Measurements from ENCODE around the gene TUBGCP3.

TUBGCP3 gene

GRCh38 chr13:112450904-112451240 is 137.1 kb downstream of the TUBGCP3 start:
- peak; percentile 91 for DNase-seq

DNA sequence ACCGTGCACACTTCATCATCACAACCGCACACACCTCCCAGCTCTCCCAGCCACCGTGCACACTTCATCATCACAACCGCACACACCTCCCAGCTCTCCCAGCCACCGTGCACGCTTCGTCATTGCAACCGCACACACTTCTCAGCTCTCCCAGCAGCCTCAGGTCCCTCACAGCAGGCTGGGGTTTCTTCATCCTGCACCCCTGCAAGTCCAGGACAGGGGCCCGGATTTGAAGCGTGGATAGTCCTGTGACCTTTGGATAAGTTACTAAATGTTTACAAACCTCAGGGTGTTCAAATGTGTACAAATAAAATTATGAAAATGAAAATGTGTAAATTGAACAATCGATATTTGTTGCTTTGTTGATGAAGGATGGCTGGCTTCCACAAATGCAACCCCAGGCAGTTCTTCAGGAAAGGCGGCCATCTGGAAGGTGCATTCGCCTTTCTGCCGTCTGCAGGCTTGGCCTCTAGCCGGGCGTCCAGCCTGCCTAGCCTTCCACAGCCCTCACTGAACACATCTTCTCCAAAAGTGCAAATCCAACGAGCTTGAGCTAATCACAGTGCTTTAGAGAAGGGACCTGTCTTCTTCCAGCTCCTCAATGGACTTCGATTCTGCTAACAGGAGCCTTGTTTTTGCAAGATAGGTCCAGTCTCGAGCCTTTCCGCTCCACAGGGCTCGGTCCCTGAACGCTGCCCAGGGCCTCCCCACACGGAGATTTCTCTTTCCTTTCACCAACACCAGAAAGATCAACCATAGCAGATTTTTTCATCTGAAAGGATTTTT is 137.6 kb downstream of the TUBGCP3 start:
- DNase-seq: peak; percentile 26

DNA sequence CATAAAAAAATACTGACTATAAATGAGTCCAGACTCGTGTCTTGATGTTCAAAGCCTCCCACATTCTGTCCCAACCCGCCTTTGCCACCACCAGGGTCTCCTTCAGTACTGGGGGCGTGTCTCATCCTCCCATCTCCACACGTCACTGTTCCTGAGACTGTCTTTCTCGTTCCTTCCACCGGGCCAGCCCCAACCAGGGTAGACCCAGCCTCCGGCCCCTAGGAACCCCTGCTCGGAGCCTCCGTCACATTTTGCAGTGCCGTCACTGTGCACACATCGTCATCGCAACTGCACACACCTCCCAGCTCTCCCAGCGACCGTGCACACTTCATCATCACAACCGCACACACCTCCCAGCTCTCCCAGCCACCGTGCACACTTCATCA is 138.4 kb downstream of the TUBGCP3 start:
- DNase-seq: no peak

DNA sequence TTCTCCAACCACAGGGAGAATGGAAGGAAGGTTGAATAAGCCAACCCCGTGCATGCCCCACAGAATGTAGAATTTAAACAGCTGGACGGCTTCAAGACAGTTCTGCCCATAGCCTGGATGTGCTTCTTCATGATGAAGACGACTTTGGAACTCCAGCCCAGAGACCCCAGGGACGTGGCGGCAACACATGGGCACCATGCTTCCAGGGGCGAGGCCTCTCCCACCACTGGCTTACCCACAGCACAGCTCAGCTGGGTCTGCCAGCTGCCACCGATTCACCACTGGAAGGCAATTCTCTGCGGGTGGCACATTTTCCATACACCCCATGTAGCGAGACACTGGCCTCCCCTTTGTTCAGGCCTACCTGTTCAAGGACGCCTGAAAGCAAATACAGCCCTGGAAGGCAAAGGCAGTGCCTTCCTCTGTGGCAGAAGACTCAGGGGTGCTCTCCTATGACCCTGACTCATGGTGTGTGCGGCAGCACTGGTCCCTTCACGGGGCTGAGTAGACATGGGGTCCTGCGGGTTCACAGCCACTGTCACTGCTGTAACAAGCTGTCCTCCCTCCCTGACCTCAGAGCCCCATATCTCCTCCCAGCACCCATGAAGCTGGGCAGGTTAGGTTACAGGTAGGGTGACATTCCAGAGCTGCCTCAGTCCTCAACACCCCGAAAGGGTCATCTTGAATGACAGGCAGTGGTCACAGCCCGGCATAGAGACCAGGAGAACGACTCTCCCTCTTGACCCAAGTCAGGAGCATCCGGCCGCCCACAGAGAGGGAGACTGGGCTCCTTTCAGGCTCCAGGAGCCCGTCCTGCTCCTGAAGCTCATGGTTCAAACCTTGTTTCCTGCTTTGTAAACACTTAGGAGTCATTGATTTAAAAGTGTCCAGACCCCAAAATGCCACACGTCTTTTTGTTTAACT is 139.1 kb downstream of the TUBGCP3 start:
- peak; percentile 35 for DNase-seq

DNA sequence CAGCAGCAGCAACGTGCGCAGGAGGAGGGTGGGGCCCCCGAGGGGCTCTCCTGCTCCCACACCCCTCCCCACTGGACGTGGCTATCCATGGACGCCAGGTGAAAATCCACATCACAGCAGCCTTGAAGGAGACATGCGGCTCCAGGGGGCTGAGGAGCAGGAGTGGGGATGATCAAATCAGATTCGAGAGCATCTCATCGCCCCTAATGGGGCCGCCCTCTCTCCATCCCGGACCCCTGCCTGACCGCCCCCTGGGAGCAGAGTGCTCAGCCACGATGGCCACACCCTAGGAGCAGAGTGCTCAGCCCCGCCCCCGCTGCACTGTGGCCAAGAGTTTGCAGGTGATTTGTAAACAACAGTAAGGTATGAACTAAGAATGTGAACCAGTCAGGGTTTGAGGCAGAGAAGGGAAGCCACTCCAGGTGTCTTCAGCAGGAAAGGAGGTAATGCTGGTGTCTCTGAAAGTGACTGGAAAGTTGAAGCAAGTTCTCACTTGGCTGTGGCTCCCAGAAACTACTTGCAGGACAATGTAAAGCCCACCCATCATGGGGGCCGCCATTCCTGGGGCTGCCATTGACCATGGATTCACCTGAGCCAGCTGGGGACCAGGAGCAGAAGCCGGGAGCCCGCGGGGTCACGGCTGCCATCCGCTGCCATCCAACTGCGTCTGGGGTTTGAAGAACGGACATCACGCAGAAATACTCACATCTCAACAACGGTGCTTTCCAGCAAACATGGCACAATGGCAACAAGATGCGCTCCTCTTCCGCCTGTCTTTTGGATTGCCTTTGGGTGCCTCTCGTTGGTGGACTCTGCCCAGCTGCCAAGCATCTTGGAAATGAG is 140.0 kb downstream of the TUBGCP3 start:
- DNase-seq: no peak

DNA sequence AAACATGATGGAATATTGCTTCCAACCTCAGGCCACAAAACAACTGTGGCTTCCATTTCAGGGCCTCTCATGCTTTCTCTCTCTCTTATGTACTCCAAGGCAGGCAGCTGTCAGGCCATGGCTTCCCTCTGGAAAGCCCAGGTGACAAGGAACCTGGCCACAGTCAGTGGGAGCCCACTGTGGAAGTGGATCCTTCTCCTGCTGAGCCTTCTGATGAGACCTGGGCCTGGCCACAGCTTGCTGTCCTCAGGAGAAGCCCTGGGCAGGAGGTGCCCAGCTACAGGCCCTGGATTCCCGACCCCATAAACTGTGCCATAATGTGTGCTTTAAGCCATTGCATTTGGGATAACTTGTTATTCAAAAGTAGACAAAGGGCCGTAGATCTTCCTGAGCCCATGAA is 140.6 kb downstream of the TUBGCP3 start:
- no peak for DNase-seq

DNA sequence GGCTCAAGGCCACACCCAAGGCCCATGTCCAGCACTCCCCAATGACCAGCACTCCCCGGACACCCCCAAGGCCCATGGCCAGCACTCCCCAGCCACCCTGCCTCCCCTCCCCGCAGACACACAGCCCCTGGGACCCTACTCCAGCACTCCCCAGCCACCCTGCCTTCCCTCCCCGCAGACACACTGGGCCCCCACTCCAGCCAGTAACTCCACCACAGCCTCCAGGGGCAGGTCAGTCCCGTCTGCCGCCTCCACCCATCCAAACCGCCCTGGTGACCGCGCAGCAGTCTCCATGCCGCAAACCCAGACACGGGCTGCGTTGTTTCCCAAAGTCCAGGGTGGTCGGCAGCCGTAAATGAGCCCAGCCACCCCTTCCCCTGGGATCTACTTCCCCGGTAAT is 141.1 kb downstream of the TUBGCP3 start:
- DNase-seq: no peak

DNA sequence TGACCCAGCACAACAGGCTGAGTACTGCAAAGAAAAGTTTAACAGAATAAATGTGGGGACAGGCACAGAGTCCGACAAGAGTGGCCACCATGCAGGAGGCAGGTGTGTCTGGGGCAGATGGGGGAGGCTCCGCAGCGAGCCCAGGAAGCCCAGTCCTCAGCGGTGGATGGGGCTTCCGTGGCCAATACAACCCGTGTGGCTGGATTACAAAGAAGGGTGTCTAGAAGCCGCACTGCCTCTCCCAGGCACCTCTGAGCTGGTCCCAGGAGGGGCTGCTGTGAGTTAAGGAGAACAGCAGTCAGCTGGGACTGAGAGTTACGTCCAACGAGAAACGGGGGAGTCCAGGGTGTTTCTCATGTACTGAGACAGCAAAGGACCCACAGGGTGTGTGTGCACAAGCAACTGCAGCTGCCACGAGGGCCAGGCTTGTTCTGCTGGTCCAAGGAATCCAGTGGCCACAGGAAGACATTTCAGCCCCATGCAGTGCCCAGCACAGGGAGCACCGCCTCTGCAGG is 141.5 kb downstream of the TUBGCP3 start:
- no peak for DNase-seq

- no peak for DNase-seq
These were observed 142.3 kb downstream of the TUBGCP3 start for GRCh38 chr13:112445411-112446271.

DNA sequence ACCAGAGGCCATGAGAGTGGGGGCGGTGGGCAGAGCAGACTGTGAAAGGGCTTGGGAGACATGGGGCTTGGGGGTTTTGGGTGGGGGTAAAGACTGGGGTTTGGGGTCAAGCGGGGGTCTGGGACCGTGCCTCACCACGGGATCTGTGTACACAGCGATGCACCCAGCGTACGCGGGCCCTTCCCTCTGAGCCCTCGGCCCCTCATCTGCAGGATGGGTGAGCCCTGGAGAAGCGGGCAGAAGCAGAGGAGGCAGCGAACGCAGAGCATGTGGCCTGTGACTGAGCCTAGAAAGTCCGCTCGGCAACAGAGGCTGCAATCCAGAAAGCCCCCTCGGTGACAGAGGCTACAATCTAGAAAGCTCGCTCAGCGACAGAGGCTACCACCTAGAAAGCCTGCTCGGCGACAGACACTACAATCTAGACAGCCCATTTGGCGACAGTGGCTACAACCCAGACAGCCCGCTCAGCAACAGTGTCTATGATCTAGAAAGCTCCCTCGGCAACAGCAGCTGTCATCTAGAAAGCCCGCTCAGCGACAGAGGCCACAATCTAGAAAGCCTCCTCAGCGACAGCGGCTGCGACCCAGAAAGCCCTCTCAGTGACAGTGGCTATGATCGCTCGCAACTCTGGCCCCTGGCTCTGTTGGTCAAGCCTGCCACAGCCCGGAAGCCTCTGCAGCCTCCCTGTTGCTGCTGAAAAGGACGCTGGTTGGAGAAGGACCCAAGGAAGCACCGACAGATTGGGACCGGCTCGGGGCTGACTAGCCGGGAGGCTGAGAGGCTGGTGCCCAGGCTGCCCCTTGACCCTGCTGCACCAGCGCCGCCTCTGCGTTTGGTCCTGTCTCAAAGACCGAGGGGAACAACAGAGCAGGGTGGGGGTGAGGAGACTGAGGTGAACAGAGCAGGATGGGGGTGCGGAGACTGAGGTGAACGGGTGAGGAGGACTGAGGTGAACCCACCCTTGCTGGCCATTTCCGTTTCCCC is 143.2 kb downstream of the TUBGCP3 start:
- no peak for DNase-seq

- peak; percentile 86 for DNase-seq
These were observed 144.0 kb downstream of the TUBGCP3 start for GRCh38 chr13:112443995-112444311.

- peak; percentile 59 for DNase-seq
These were observed 144.6 kb downstream of the TUBGCP3 start for GRCh38 chr13:112443191-112443994.

DNA sequence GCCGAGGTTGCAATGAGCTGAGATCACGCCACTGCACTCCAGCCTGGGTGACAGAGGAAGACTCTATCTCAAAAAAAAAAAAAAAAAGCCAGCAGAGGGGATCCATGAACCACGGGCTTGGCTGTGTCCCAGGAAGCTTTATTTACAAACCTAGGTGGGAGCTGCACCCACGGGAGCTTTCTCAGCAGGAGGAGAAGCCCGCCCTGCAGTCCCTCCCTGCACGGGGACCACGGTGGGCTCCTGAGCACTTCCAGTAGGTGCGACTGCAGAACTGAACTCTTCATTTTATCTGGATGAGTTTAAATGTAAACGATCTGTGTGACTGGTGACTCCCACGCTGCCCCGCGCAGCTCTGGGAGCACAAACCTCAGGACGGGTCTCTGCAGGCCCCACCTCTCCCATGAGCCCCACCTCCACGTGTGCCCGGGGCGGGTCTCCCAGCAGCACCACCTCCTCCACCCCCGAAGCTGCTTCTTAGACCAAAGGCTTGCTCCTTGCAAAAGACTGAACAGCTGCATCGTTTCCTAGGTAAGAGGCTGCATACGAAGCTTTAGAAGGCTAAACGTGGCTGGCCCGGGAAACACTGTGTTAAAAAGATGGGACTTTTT is 145.4 kb downstream of the TUBGCP3 start:
- peak; percentile 71 for DNase-seq

DNA sequence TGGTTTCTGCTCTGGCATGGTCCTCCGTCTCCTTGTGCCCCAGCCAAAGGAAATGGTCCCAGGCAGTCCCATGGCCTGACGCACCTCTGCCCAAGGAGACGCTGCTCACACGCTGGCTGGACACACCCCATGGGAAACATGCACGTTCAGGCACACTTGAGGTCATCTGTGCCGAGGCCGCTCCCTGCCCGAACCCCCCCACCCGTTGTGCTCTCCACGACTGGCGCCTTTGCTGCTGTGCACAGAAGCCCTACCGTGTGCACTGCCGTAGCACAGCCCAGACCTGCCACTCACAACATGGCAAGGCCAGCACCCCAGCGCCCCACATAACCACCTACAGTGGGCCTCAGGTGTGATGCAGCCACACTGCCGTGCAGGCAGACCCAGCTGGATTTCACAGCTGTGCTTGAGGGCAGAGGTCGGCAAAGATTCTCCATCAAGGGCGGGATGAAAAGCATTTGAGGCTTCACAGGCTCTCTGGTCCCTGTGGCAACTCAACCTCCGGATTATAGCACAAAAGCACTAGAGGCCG is 146.1 kb downstream of the TUBGCP3 start:
- no peak for DNase-seq

GRCh38 chr13:112441226-112441625 is 146.7 kb downstream of the TUBGCP3 start:
- DNase-seq: no peak

DNA sequence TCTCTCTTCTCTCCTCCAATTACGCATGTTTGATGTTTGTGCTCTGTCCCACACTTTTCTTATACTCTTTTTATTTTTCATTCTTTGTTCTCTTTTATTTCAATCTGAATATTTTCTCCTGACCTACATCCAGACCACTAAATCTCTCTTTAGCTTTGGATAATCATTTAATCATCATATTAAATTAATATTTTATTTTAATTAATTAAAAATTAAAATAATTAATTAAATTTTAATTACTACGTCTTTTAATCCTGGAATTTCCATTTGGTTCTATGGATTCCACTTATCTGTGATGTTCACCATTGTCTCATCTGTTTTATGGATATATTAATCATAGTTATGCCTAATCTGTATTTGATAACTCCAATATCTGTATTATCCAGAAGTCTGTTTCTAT is 149.4 kb downstream of the TUBGCP3 start:
- no peak for DNase-seq

DNA sequence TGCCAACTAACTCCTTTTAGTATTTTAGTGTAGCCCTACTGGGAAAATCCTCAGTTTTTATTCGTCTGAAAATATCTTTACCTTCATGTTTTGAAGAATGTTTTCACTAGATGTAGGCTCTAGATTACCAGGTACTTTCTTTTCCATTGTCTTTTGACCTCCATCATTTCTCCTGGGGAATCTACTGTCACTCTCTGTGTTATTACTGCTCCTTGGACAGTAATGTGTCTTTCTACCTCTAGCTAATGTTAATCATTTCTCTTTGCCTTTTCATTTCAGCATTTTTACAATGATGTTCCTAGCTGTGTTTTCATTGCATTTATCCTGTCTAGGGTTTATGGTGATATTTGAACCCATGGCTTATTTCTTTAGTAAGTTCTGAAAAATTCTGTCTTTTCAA is 149.9 kb downstream of the TUBGCP3 start:
- no peak for DNase-seq

DNA sequence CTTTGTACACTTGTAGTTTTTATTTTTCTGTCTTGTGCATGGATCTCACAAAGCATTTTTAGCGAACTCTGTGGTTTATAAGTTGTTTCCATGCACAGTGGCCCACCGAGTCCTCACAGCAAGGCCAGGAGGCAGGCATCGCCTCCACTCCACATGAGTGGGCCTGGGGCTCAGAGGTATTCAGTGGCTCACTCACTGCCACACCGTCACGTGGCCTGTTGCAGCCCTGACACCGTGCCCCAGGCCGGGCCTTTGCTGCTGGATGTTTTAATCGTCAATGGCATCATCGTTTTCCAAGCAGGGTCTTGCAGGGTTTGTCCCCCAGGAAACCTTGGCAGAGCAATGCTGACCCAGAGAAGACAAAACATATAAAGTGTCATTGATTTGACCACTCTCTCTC is 152.0 kb downstream of the TUBGCP3 start:
- DNase-seq: no peak
